DND-41 (cell line): Measurements from ENCODE around the gene PCDHB8.
"Not testable (repeated sequence)": the region's sequence is repeated elsewhere in the genome, so short reads cannot be mapped to it uniquely, and the experiment has no call there.

Source experiments
- EZH2 ChIP-seq: IDR thresholded peaks from 3 replicates; pipeline ENCODE4 v1.6.1; 2012; ENCODE audit warnings: borderline replicate concordance, low read depth, mild to moderate bottlenecking, moderate library complexity, low read length, inconsistent platforms; ENCODE audit not compliant: severe bottlenecking
- TF ChIP-seq, protein P1 (sequence below): IDR thresholded peaks from 2 replicates; pipeline ENCODE4 v1.5.1; 2012; ENCODE audit warnings: borderline replicate concordance, low read length, moderate library complexity, mild to moderate bottlenecking; ENCODE audit not compliant: poor library complexity, severe bottlenecking; ENCODE audit errors: extremely low read depth

DNA sequence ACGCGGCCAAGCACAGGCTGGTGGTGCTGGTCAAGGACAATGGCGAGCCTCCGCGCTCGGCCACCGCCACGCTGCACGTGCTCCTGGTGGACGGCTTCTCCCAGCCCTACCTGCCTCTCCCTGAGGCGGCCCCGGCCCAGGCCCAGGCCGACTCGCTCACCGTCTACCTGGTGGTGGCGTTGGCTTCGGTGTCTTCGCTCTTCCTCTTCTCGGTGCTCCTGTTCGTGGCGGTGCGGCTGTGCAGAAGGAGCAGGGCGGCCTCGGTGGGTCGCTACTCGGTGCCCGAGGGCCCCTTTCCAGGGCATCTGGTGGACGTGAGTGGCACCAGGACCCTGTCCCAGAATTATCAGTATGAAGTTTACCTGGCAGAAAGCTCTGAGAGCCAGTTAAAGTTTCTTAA, 19.7 kb upstream of the PCDHB8 start:
- TF ChIP-seq, protein P1, sequence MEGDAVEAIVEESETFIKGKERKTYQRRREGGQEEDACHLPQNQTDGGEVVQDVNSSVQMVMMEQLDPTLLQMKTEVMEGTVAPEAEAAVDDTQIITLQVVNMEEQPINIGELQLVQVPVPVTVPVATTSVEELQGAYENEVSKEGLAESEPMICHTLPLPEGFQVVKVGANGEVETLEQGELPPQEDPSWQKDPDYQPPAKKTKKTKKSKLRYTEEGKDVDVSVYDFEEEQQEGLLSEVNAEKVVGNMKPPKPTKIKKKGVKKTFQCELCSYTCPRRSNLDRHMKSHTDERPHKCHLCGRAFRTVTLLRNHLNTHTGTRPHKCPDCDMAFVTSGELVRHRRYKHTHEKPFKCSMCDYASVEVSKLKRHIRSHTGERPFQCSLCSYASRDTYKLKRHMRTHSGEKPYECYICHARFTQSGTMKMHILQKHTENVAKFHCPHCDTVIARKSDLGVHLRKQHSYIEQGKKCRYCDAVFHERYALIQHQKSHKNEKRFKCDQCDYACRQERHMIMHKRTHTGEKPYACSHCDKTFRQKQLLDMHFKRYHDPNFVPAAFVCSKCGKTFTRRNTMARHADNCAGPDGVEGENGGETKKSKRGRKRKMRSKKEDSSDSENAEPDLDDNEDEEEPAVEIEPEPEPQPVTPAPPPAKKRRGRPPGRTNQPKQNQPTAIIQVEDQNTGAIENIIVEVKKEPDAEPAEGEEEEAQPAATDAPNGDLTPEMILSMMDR: not testable (repeated sequence)
- not testable (repeated sequence) for TF ChIP-seq EZH2
